Inflammatory macrophage treated with lipopolysaccharide for 1 hour (primary cell): ENCODE data around the gene TLE3.
A peak's percentile ranks its signal among the peaks of the same experiment; 100 is the strongest.

Experiments
- DNase-seq, 2 donors: peaks; one replicate each; pipeline ENCODE4 v3.0.0-alpha.2; 2020 to 2022

TLE3 gene

GRCh38 chr15:70061696-70062270 lies 35.9 kb downstream of the TLE3 start:
- DNase-seq, result no peak

- DNase-seq, result no peak
These were observed 36.8 kb downstream of the TLE3 start for GRCh38 chr15:70060993-70061305.

- DNase-seq, result no peak
These were observed 37.3 kb downstream of the TLE3 start for GRCh38 chr15:70060214-70060992.

- no peak for DNase-seq
These were observed 38.1 kb downstream of the TLE3 start for GRCh38 chr15:70059476-70060213.

- DNase-seq, result no peak
These were observed 38.9 kb downstream of the TLE3 start for GRCh38 chr15:70058642-70059360.

GRCh38 chr15:70057931-70058641 lies 39.6 kb downstream of the TLE3 start:
- no peak for DNase-seq

- DNase-seq, result no peak
These were observed 41.5 kb downstream of the TLE3 start for GRCh38 chr15:70056091-70056680.

GRCh38 chr15:70055601-70056051 lies 42.1 kb downstream of the TLE3 start:
- DNase-seq, result no peak

GRCh38 chr15:70054884-70055387 lies 42.8 kb downstream of the TLE3 start:
- DNase-seq, result no peak

GRCh38 chr15:70054366-70054765 lies 43.4 kb downstream of the TLE3 start:
- DNase-seq, result no peak

- DNase-seq, result no peak
These were observed 43.9 kb downstream of the TLE3 start for GRCh38 chr15:70053716-70054229.

GRCh38 chr15:70053001-70053715 lies 44.6 kb downstream of the TLE3 start:
- no peak for DNase-seq

GRCh38 chr15:70051948-70052633 lies 45.6 kb downstream of the TLE3 start:
- DNase-seq, result no peak

GRCh38 chr15:70050970-70051369 lies 46.7 kb downstream of the TLE3 start:
- no peak for DNase-seq

- no peak for DNase-seq
These were observed 47.3 kb downstream of the TLE3 start for GRCh38 chr15:70050441-70050840.

GRCh38 chr15:70049701-70050301 lies 47.9 kb downstream of the TLE3 start:
- DNase-seq, result peak; percentile 13 to 62

- no peak for DNase-seq
These were observed 48.9 kb downstream of the TLE3 start for GRCh38 chr15:70048578-70049514.

GRCh38 chr15:70048198-70048565 lies 49.5 kb downstream of the TLE3 start:
- DNase-seq, result no peak
